Vagina (tissue), 2 donors: ENCODE measurements around the gene SLC66A2.

Source experiments
- CTCF ChIP-seq, 3 experiments: fragments of 450-650 bp in 2 of 3; fragments of 200-600 bp in 1 of 3; sonication (generic) in 1 of 3; IDR thresholded peaks; one replicate each; pipeline ENCODE4 v1.5.1; 2017 to 2019; ENCODE audit warnings: antibody characterized with exemption in 3 of 3, mild to moderate bottlenecking in 2 of 3, moderate library complexity in 2 of 3
- POLR2A ChIP-seq, 2 donors: fragments of 450-650 bp; IDR thresholded peaks; one replicate each; pipeline ENCODE4 v1.6.1; 2017; ENCODE audit warnings: antibody characterized with exemption in 2 of 2, mild to moderate bottlenecking in 2 of 2, moderate library complexity in 2 of 2
- POLR2AphosphoS5 ChIP-seq, 2 donors: sonication (generic); formaldehyde crosslinking; IDR thresholded peaks; one replicate each; pipeline ENCODE4 v1.9.0; 2017; ENCODE audit warnings: antibody characterized with exemption in 2 of 2, mild to moderate bottlenecking in 2 of 2, low read depth in 1 of 2; ENCODE audit not compliant: insufficient read depth in 1 of 2

GRCh38 chr18:79856119-79857007 lies 95.1 kb downstream of the SLC66A2 start:
- no peak for TF ChIP-seq CTCF (IDR thresholded peaks at IDR 0.05)
- TF ChIP-seq POLR2A (IDR thresholded peaks at IDR 0.05): no peak
- no peak for TF ChIP-seq POLR2AphosphoS5 (IDR thresholded peaks at IDR 0.05; ENCODE audit: insufficient read depth in 1 of 2, low read depth in 1 of 2)
